Measurements from ENCODE around the gene KPNA4. TPM values are rescaled to one million over a fixed set of nuclear protein-coding genes. Genes with fewer than 3 reads are reported as not detected.
"Not testable (repeated sequence)": the region's sequence is repeated elsewhere in the genome, so short reads cannot be mapped to it uniquely, and the experiment has no call there.

The KPNA4 gene
- total RNA-seq, 1 experiment from 2014 or later, result 127 TPM

GRCh38 chr3:160455846-160456245 is 109.5 kb downstream of the KPNA4 start:
- Mint-ChIP-seq H3K4me3 (ENCODE audit: unreplicated experiment) (no peak overlapping the region), H3K27me3 (ENCODE audit: insufficient read depth, unreplicated experiment) (peaks cover 14% of the 10 kb centered on the region), H3K36me3 (ENCODE audit: insufficient read depth, unreplicated experiment) (no peaks in the 10 kb centered on the region), H3K9me3 (ENCODE audit: unreplicated experiment) (no peaks in the 10 kb centered on the region), H3K4me1 (ENCODE audit: insufficient read depth, unreplicated experiment) (no peaks in the 10 kb centered on the region), H3K27ac (ENCODE audit: low read depth, unreplicated experiment) (no peak overlapping the region)
- POLR2A ChIA-PET, result no interaction called here
- BruUV-seq (replicated peaks), result no TSS peak
- CTCF ChIA-PET, result no interaction called here
- intact Hi-C loops (cut with micrococcal nuclease), result no loop called here
- no peak for TF ChIP-seq CTCF (IDR thresholded peaks at IDR 0.05; ENCODE audit: unreplicated experiment)
- DNase-seq (ENCODE audit: unreplicated experiment), result no peak

GRCh38 chr3:160454995-160455394 is 110.4 kb downstream of the KPNA4 start:
- no peaks in the 10 kb centered on the region for H3K4me1 Mint-ChIP-seq (ENCODE audit: insufficient read depth, unreplicated experiment)

GRCh38 chr3:160452251-160452650 is 113.1 kb downstream of the KPNA4 start:
- H3K27me3 Mint-ChIP-seq (ENCODE audit: insufficient read depth, unreplicated experiment); H3K27ac Mint-ChIP-seq (ENCODE audit: low read depth, unreplicated experiment); BruUV-seq (replicated peaks); H3K4me1 Mint-ChIP-seq (ENCODE audit: insufficient read depth, unreplicated experiment); H3K4me3 Mint-ChIP-seq (ENCODE audit: unreplicated experiment); H3K9me3 Mint-ChIP-seq (ENCODE audit: unreplicated experiment); DNase-seq (ENCODE audit: unreplicated experiment); intact Hi-C loops (cut with micrococcal nuclease); H3K36me3 Mint-ChIP-seq (ENCODE audit: insufficient read depth, unreplicated experiment): not testable (repeated sequence)
- CTCF ChIA-PET, result interaction anchor here (0.9 kb wide), 1 partner anchor 35 kb away, joined by 3 read pairs; no protein-coding TSS in a partner anchor
- POLR2A ChIA-PET, result interaction anchor here (1.2 kb wide), 1 partner anchor 10 kb away, joined by 3 read pairs; no protein-coding TSS in a partner anchor

More at GRCh38 chr3:160454995-160455394, 110.4 kb downstream of the KPNA4 start:
- ChIA-PET CTCF (interaction anchor here (0.8 to 1.0 kb wide), 2 partner anchors 10 to 41 kb away, joined by 3 to 4 read pairs; no protein-coding TSS in a partner anchor), POLR2A (no interaction called here)
- BruUV-seq (replicated peaks), result no TSS peak
- no peak for DNase-seq (ENCODE audit: unreplicated experiment)
- H3K4me3 Mint-ChIP-seq (ENCODE audit: unreplicated experiment), result no peak overlapping the region
- H3K27ac Mint-ChIP-seq (ENCODE audit: low read depth, unreplicated experiment), result no peak overlapping the region
- intact Hi-C loops (cut with micrococcal nuclease), result no loop called here
- H3K27me3 Mint-ChIP-seq (ENCODE audit: insufficient read depth, unreplicated experiment), result peaks cover 14% of the 10 kb centered on the region
- no peaks in the 10 kb centered on the region for H3K9me3 Mint-ChIP-seq (ENCODE audit: unreplicated experiment)
- H3K36me3 Mint-ChIP-seq (ENCODE audit: insufficient read depth, unreplicated experiment), result no peaks in the 10 kb centered on the region
- TF ChIP-seq CTCF (IDR thresholded peaks at IDR 0.05; ENCODE audit: unreplicated experiment), result no peak

- ChIA-PET CTCF (interaction anchor here (0.6 to 0.9 kb wide), 2 partner anchors 11 to 36 kb away, joined by 3 read pairs; no protein-coding TSS in a partner anchor), POLR2A (interaction anchor here (0.7 to 2.4 kb wide), 3 partner anchors 10 to 26 kb away, joined by 3 to 15 read pairs (median 3); no protein-coding TSS in a partner anchor)
- H3K36me3 Mint-ChIP-seq (ENCODE audit: insufficient read depth, unreplicated experiment), result peaks cover 1% of the 10 kb centered on the region
- H3K4me3 Mint-ChIP-seq (ENCODE audit: unreplicated experiment), result no peak overlapping the region
- intact Hi-C loops (cut with micrococcal nuclease), result no loop called here
- H3K27me3 Mint-ChIP-seq (ENCODE audit: insufficient read depth, unreplicated experiment), result no peaks in the 10 kb centered on the region
- DNase-seq (ENCODE audit: unreplicated experiment), result no peak
- no peak for TF ChIP-seq CTCF (IDR thresholded peaks at IDR 0.05; ENCODE audit: unreplicated experiment)
- no peak overlapping the region for H3K27ac Mint-ChIP-seq (ENCODE audit: low read depth, unreplicated experiment)
- H3K4me1 Mint-ChIP-seq (ENCODE audit: insufficient read depth, unreplicated experiment), result no peaks in the 10 kb centered on the region
- no TSS peak for BruUV-seq (replicated peaks)
- H3K9me3 Mint-ChIP-seq (ENCODE audit: unreplicated experiment), result no peaks in the 10 kb centered on the region
Observed at GRCh38 chr3:160451602-160452001, 113.8 kb downstream of the KPNA4 start.

Data from MCF 10A (cell line).